ENCODE results near the gene TYSND1.

DNA sequence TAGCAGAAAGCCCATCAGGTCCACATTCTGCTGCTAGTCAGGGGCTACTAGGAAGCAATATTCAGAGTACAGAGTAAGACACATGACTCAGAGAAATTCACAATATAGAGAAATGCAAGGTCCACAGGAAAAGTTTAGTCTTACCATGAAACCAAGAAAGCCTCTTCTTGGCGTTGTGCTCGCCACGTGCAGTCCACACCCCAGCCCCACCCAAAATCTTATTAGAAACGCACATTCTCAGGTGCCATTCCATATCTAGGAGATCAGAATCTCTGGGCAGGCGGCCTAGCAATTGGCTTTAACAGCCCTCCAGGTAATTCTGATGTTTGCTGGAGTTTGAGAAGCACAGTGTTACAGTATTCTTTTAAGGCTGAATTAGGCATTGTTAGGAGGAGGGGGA, 39.6 kb upstream of the TYSND1 start:
- no peak for TF ChIP-seq CTCF (IDR thresholded peaks at IDR 0.05)
- TF ChIP-seq POLR2A (IDR thresholded peaks at IDR 0.05) = no peak

Measured in esophagus squamous epithelium (tissue), 4 donors.